ENCODE measurements around the gene RAVER1. TPM values are rescaled to one million over a fixed set of nuclear protein-coding genes. Genes with fewer than 3 reads are reported as not detected.

RAVER1 gene
- total RNA-seq, 4 donors from 2014 or later, result 18.3 to 52.0 (median 39.1) TPM

DNA sequence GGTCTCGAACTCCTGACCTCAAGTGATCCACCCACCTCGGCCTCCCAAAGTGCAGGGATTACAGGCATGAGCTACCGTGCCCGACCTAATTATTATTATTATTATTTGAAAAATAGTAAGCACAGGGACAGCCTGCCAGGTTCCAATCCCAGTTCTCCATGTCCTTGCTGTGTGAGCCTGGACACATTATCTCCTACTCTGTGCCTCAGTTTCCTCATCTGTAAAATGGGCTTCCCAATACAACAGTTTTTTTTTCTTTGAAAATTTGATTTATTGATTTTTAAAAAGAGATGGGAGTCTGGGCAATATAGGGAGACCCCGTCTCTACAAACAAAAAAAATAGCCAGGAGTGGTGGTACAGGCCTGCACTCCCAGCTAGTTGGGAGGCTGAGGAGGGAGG, 27.0 kb downstream of the RAVER1 start:
- Histone ChIP-seq H3K9me3 (no peaks in the 10 kb centered on the region), H3K36me3 (no peaks in the 10 kb centered on the region), H3K27me3 (no peaks in the 10 kb centered on the region), H3K4me1 (no peaks in the 10 kb centered on the region), H3K27ac (no peak overlapping the region), H3K4me3 (replicated peaks in 1 of 3) (no peak overlapping the region)
- no peak for DNase-seq
- 91 to 93% methylated on average over 5 of the region's 5 CpGs for WGBS, 2 donors
- no peak for TF ChIP-seq POLR2A (IDR thresholded peaks at IDR 0.05)
- no peak for TF ChIP-seq CTCF (IDR thresholded peaks at IDR 0.05)
- intact Hi-C loops (cut with DNase I), result no loop called here

GRCh38 chr19:10305139-10305806, 28.1 kb downstream of the RAVER1 start:
- intact Hi-C loops (cut with DNase I), result no loop called here
- H3K27ac ChIP-seq, result no peak overlapping the region
- H3K36me3 ChIP-seq, result no peaks in the 10 kb centered on the region
- no peaks in the 10 kb centered on the region for H3K27me3 ChIP-seq
- no peak overlapping the region for H3K4me3 ChIP-seq (replicated peaks in 1 of 3)
- WGBS, 2 donors, result 71 to 82% methylated on average over 17 of the region's 17 CpGs
- no peaks in the 10 kb centered on the region for H3K9me3 ChIP-seq
- DNase-seq, result no peak
- H3K4me1 ChIP-seq, result no peaks in the 10 kb centered on the region
- no peak for TF ChIP-seq CTCF (IDR thresholded peaks at IDR 0.05)
- no peak for TF ChIP-seq POLR2A (IDR thresholded peaks at IDR 0.05)

GRCh38 chr19:10299545-10300458, 33.5 kb downstream of the RAVER1 start:
- Histone ChIP-seq H3K36me3 (no peaks in the 10 kb centered on the region), H3K4me1 (peaks cover 3 to 16% of the 10 kb centered on the region in 2 donors), H3K27me3 (peaks cover 4% of the 10 kb centered on the region), H3K4me3 (replicated peaks in 1 of 3) (no peak overlapping the region), H3K27ac (no peak overlapping the region), H3K9me3 (no peaks in the 10 kb centered on the region)
- 58 to 59% methylated on average over 14 of the region's 14 CpGs for WGBS, 2 donors
- intact Hi-C loops (cut with DNase I), result no loop called here
- DNase-seq, result no peak
- no peak for TF ChIP-seq CTCF (IDR thresholded peaks at IDR 0.05)
- no peak for TF ChIP-seq POLR2A (IDR thresholded peaks at IDR 0.05)

GRCh38 chr19:10295847-10296591, 37.3 kb downstream of the RAVER1 start:
- peaks cover 28% of the 10 kb centered on the region for H3K27me3 ChIP-seq
- 7 to 13% methylated on average over 10 to 20 of the region's 58 CpGs for WGBS, 2 donors
- intact Hi-C loops (cut with DNase I), result no loop called here
- H3K9me3 ChIP-seq, result no peaks in the 10 kb centered on the region
- no peak for DNase-seq
- TF ChIP-seq CTCF (IDR thresholded peaks at IDR 0.05) (no peak), POLR2A (IDR thresholded peaks at IDR 0.05) (no peak)
- H3K27ac ChIP-seq, result no peak overlapping the region
- H3K4me3 ChIP-seq (replicated peaks in 1 of 3), result peak overlapping the region in 1 of 3 donors; percentile 27
- H3K4me1 ChIP-seq, result peaks cover 15 to 47% of the 10 kb centered on the region in 2 donors
- H3K36me3 ChIP-seq, result no peaks in the 10 kb centered on the region

Measured in thyroid gland (tissue), 4 donors.